OCI-LY3 (cell line): ENCODE results near the gene SPAG4.

Source experiments
- H2AFZ ChIP-seq: fragments of 200-600, 300-600 bp; shearing (Covaris generic); 2 replicates; pipeline ENCODE4 v1.6.0; 2014; ENCODE audit warnings: antibody characterized with exemption, low read depth, low read length
- H3K27ac ChIP-seq: fragments of 200-600, 300-600 bp; sonication (generic); 2 replicates; pipeline ENCODE4 v1.5.1; 2014; ENCODE audit warnings: mild to moderate bottlenecking, low read length, moderate library complexity, mixed read lengths
- H3K27me3 ChIP-seq: fragments of 200-600, 300-600 bp; sonication (generic); 2 replicates; pipeline ENCODE4 v1.6.1; 2014; ENCODE audit warnings: low read depth, low read length, mixed read lengths
- H3K36me3 ChIP-seq: fragments of 200-600, 300-600 bp; sonication (generic); replicated peaks from 2 replicates; pipeline ENCODE3; 2014; ENCODE audit warnings: low read depth, low read length, mixed read lengths
- H3K4me1 ChIP-seq: fragments of 300-600, 200-600 bp; sonication (generic); 2 replicates; pipeline ENCODE4 v1.6.1; 2014; ENCODE audit warnings: low read length, mixed read lengths
- H3K4me2 ChIP-seq: fragments of 200-600, 300-600 bp; sonication (generic); 2 replicates; pipeline ENCODE4 v1.6.1; 2014; ENCODE audit warnings: low read length, mixed read lengths
- H3K4me3 ChIP-seq: fragments of 300-600, 200-600 bp; sonication (generic); 2 replicates; pipeline ENCODE4 v1.5.1; 2014; ENCODE audit warnings: antibody characterized with exemption, mild to moderate bottlenecking, low read length, moderate library complexity
- H3K79me2 ChIP-seq: fragments of 300-600, 200-600 bp; shearing (Covaris generic); 2 replicates; pipeline ENCODE4 v1.6.1; 2014; ENCODE audit warnings: mild to moderate bottlenecking, low read length, mixed read lengths
- H3K9ac ChIP-seq: fragments of 300-600, 200-600 bp; shearing (Covaris generic); 2 replicates; pipeline ENCODE4 v1.6.0; 2014; ENCODE audit warnings: mild to moderate bottlenecking, low read length, moderate library complexity
- H3K9me3 ChIP-seq: fragments of 200-600, 300-600 bp; shearing (Covaris generic); 2 replicates; pipeline ENCODE4 v1.6.1; 2014; ENCODE audit warnings: low read length, mixed read lengths; ENCODE audit not compliant: insufficient read depth
- H4K20me1 ChIP-seq: fragments of 200-600, 300-600 bp; sonication (generic); 2 replicates; pipeline ENCODE4 v1.6.1; 2016; ENCODE audit warnings: low read length, mixed read lengths; ENCODE audit not compliant: insufficient read depth
- CTCF ChIP-seq: fragments of 200-600, 300-600 bp; sonication (generic); IDR thresholded peaks from 2 replicates; pipeline ENCODE4 v1.5.1; 2014; ENCODE audit warnings: antibody characterized with exemption, low read length, low read depth
- EZH2phosphoT487 ChIP-seq: fragments of 200-600 bp; shearing (Covaris generic); IDR thresholded peaks from 2 replicates; pipeline ENCODE4 v1.6.1; 2018; ENCODE audit warnings: antibody characterized with exemption, mixed run types, low read depth

SPAG4 gene

DNA sequence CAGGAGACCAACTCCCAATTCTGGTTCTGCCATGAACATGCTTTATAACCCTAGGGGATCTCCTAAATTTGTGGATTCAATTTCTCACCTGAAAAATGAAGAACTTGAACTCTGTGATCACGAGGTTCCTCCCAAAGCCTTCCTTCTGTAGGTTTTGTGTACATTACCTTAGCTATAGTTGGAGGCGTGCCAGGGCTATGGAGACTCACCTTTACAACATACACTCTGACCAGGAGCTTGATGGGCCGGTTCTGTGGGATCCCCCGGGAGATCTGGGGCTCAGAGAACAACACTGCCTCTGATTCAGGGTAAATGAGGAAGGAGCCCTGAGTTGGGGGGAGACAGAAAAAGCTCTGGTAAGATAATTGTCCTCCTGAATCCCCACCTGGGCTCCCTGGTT lies 39.7 kb upstream of the SPAG4 start:
- TF ChIP-seq EZH2phosphoT487: no peak
- no peak for TF ChIP-seq CTCF
- Histone ChIP-seq H3K4me1 (no peaks in the 10 kb centered on the region), H3K9ac (no peak overlapping the region), H3K36me3 (no peaks in the 10 kb centered on the region), H2AFZ (no peak overlapping the region), H3K4me2 (no peak overlapping the region), H3K27ac (no peak overlapping the region), H4K20me1 (no peaks in the 10 kb centered on the region), H3K27me3 (peaks cover 10% of the 10 kb centered on the region; the same call in 1 of the 2 replicates), H3K79me2 (no peaks in the 10 kb centered on the region), H3K4me3 (no peak overlapping the region), H3K9me3 (no peaks in the 10 kb centered on the region)

GRCh38 chr20:35576816-35577215 lies 38.8 kb upstream of the SPAG4 start:
- Histone ChIP-seq H3K36me3 (no peaks in the 10 kb centered on the region), H3K4me1 (no peaks in the 10 kb centered on the region), H3K27me3 (peaks cover 10% of the 10 kb centered on the region; the same call in 1 of the 2 replicates), H3K4me2 (no peak overlapping the region), H4K20me1 (no peaks in the 10 kb centered on the region), H2AFZ (no peak overlapping the region), H3K27ac (no peak overlapping the region), H3K9me3 (no peaks in the 10 kb centered on the region), H3K4me3 (no peak overlapping the region), H3K9ac (no peak overlapping the region), H3K79me2 (no peaks in the 10 kb centered on the region)
- TF ChIP-seq CTCF (no peak), EZH2phosphoT487 (no peak)

DNA sequence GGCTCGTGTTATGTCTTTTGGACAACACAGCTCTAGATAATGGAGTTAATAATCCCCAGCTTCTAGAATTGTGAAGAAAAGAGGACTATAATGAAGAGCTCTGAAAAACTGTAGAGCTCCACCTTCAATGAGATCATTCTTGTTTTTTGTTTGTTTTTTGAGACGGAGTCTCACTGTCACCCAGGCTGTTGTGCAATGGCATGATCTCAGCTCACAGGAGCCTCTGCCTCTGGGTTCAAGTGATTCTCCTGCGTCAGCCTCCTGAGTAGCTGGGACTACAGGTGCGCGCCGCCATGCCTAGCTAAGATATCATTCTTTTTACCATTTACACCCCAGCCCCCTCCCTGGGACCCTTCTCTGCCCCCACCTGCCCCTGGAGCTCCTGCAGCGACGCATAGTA lies 37.2 kb upstream of the SPAG4 start:
- no peak overlapping the region for H2AFZ ChIP-seq
- no peaks in the 10 kb centered on the region for H3K9me3 ChIP-seq
- peaks cover 10% of the 10 kb centered on the region; the same call in 1 of the 2 replicates for H3K27me3 ChIP-seq
- no peak for TF ChIP-seq CTCF
- no peak for TF ChIP-seq EZH2phosphoT487
- H3K9ac ChIP-seq: no peak overlapping the region
- no peaks in the 10 kb centered on the region for H3K4me1 ChIP-seq
- H3K27ac ChIP-seq: no peak overlapping the region
- no peaks in the 10 kb centered on the region for H3K36me3 ChIP-seq
- H3K4me2 ChIP-seq: no peak overlapping the region
- H3K79me2 ChIP-seq: no peaks in the 10 kb centered on the region
- no peak overlapping the region for H3K4me3 ChIP-seq
- H4K20me1 ChIP-seq: no peaks in the 10 kb centered on the region

DNA sequence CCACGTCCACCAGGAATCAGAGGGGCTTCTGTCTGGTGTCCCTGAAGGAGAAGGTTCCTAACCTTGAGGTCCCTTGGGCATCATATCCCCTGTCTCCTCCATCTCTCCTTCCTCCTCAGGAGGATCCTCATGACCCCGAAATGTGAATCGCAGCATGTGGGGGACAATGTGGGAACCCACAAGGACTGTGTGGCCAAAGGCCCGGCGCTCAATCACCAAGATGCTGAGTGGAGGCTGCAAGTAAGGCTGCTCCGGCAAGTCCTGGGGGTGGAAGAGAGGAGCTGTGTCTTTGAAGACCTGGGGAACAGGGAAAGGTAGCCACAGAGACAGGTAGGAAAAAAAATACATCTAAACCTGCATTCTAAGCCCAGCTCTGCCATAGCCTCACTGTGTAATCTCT lies 36.4 kb upstream of the SPAG4 start:
- peaks cover 10% of the 10 kb centered on the region; the same call in 1 of the 2 replicates for H3K27me3 ChIP-seq
- no peaks in the 10 kb centered on the region for H4K20me1 ChIP-seq
- H3K79me2 ChIP-seq: no peaks in the 10 kb centered on the region
- H3K9me3 ChIP-seq: no peaks in the 10 kb centered on the region
- H2AFZ ChIP-seq: no peak overlapping the region
- TF ChIP-seq CTCF (no peak), EZH2phosphoT487 (no peak)
- no peak overlapping the region for H3K27ac ChIP-seq
- H3K36me3 ChIP-seq: no peaks in the 10 kb centered on the region
- H3K4me3 ChIP-seq: no peak overlapping the region
- no peak overlapping the region for H3K9ac ChIP-seq
- H3K4me1 ChIP-seq: no peaks in the 10 kb centered on the region
- no peak overlapping the region for H3K4me2 ChIP-seq
